Stimulated activated CD4-positive, alpha-beta T cell treated with anti-CD3 and anti-CD28 coated beads, Interleukin-2, amount 100 ng/mL, for 48 hours (primary cell): ENCODE measurements around the gene RAPGEF5.

Experiments
- DNase-seq, 2 donors: peaks; one replicate each; pipeline ENCODE4 v3.0.0-alpha.2; 2020

Gene RAPGEF5

GRCh38 chr7:22302951-22303423, 54.0 kb downstream of the RAPGEF5 start:
- no peak for DNase-seq

- DNase-seq = no peak
Observed at GRCh38 chr7:22302193-22302592, 54.8 kb downstream of the RAPGEF5 start.

- no peak for DNase-seq
Observed at GRCh38 chr7:22301790-22302189, 55.2 kb downstream of the RAPGEF5 start.

GRCh38 chr7:22300839-22301238, 56.1 kb downstream of the RAPGEF5 start:
- DNase-seq = no peak

GRCh38 chr7:22296916-22297315, 60.0 kb downstream of the RAPGEF5 start:
- DNase-seq = no peak

GRCh38 chr7:22296265-22296566, 60.7 kb downstream of the RAPGEF5 start:
- DNase-seq = no peak

- DNase-seq = no peak
Observed at GRCh38 chr7:22295402-22296264, 61.3 kb downstream of the RAPGEF5 start.

- no peak for DNase-seq
Observed at GRCh38 chr7:22292531-22292930, 64.4 kb downstream of the RAPGEF5 start.

GRCh38 chr7:22291977-22292376, 65.0 kb downstream of the RAPGEF5 start:
- no peak for DNase-seq

- DNase-seq = no peak
Observed at GRCh38 chr7:22288202-22288601, 68.8 kb downstream of the RAPGEF5 start.

- DNase-seq = no peak
Observed at GRCh38 chr7:22287412-22287811, 69.5 kb downstream of the RAPGEF5 start.

GRCh38 chr7:22286436-22286835, 70.5 kb downstream of the RAPGEF5 start:
- DNase-seq = no peak

- no peak for DNase-seq
Observed at GRCh38 chr7:22281481-22281880, 75.5 kb downstream of the RAPGEF5 start.

- DNase-seq = no peak
Observed at GRCh38 chr7:22280031-22280430, 76.9 kb downstream of the RAPGEF5 start.

GRCh38 chr7:22278660-22279059, 78.3 kb downstream of the RAPGEF5 start:
- no peak for DNase-seq

GRCh38 chr7:22277375-22277774, 79.6 kb downstream of the RAPGEF5 start:
- no peak for DNase-seq

GRCh38 chr7:22275661-22276060, 81.3 kb downstream of the RAPGEF5 start:
- DNase-seq = no peak

GRCh38 chr7:22271311-22271710, 85.6 kb downstream of the RAPGEF5 start:
- no peak for DNase-seq

GRCh38 chr7:22270371-22270770, 86.6 kb downstream of the RAPGEF5 start:
- DNase-seq = no peak

GRCh38 chr7:22269963-22270362, 87.0 kb downstream of the RAPGEF5 start:
- no peak for DNase-seq

- no peak for DNase-seq
Observed at GRCh38 chr7:22268884-22269421, 88.0 kb downstream of the RAPGEF5 start.

- DNase-seq = no peak
Observed at GRCh38 chr7:22267930-22268615, 88.9 kb downstream of the RAPGEF5 start.

GRCh38 chr7:22262538-22262937, 94.4 kb downstream of the RAPGEF5 start:
- DNase-seq = no peak

- no peak for DNase-seq
Observed at GRCh38 chr7:22256541-22257096, 100.3 kb downstream of the RAPGEF5 start.
